HEK293 (cell line): Measurements from ENCODE around the gene RAB13.

Experiments used
- CTCF ChIP-seq: fragments of 450-650 bp; formaldehyde crosslinking; IDR thresholded peaks from 2 replicates; pipeline ENCODE4 v1.5.1; 2016; ENCODE audit warnings: missing biosample characterization, missing genetic modification characterization
- GLI2 ChIP-seq: fragments of 450-650 bp; formaldehyde crosslinking; IDR thresholded peaks from 2 replicates; pipeline ENCODE4; 2017; ENCODE audit warnings: missing biosample characterization, missing genetic modification characterization, low read depth, borderline replicate concordance
- REPIN1 ChIP-seq: fragments of 450-650 bp; formaldehyde crosslinking; IDR thresholded peaks from 2 replicates; pipeline ENCODE4 v1.5.1; 2017; ENCODE audit warnings: missing biosample characterization, missing genetic modification characterization, low read depth
- ZBTB6 ChIP-seq: fragments of 450-650 bp; formaldehyde crosslinking; IDR thresholded peaks from 2 replicates; pipeline ENCODE4 v1.5.1; 2017; ENCODE audit warnings: missing biosample characterization, missing genetic modification characterization
- ZFHX2 ChIP-seq: fragments of 450-650 bp; formaldehyde crosslinking; conservative IDR thresholded peaks from 2 replicates; pipeline ENCODE4 v1.5.1; 2016; ENCODE audit warnings: missing biosample characterization, missing genetic modification characterization
- ZNF10 ChIP-seq: fragments of 450-650 bp; formaldehyde crosslinking; IDR thresholded peaks from 2 replicates; pipeline ENCODE4 v1.5.1; 2017; ENCODE audit warnings: missing biosample characterization, missing genetic modification characterization
- ZNF155 ChIP-seq: fragments of 450-650 bp; formaldehyde crosslinking; IDR thresholded peaks from 2 replicates; pipeline ENCODE4 v1.5.1; 2016; ENCODE audit warnings: missing biosample characterization, missing genetic modification characterization
- ZNF16 ChIP-seq: fragments of 450-650 bp; formaldehyde crosslinking; IDR thresholded peaks from 2 replicates; pipeline ENCODE4 v1.5.1; 2016; ENCODE audit warnings: low read depth, missing biosample characterization, missing genetic modification characterization
- ZNF202 ChIP-seq: fragments of 450-650 bp; formaldehyde crosslinking; IDR thresholded peaks from 2 replicates; pipeline ENCODE4 v1.5.1; 2016; ENCODE audit warnings: missing biosample characterization, missing genetic modification characterization, borderline replicate concordance
- ZNF311 ChIP-seq: fragments of 450-650 bp; formaldehyde crosslinking; IDR thresholded peaks from 2 replicates; pipeline ENCODE4 v1.5.1; 2017; ENCODE audit warnings: missing biosample characterization, missing genetic modification characterization, borderline replicate concordance
- ZNF366 ChIP-seq: fragments of 450-650 bp; formaldehyde crosslinking; conservative IDR thresholded peaks from 2 replicates; pipeline ENCODE4 v1.5.1; 2016; ENCODE audit warnings: missing biosample characterization, missing genetic modification characterization
- ZNF391 ChIP-seq: fragments of 450-650 bp; formaldehyde crosslinking; IDR thresholded peaks from 2 replicates; pipeline ENCODE4 v1.5.1; 2016; ENCODE audit warnings: low read depth, missing biosample characterization, missing genetic modification characterization, borderline replicate concordance
- ZNF449 ChIP-seq: fragments of 450-650 bp; formaldehyde crosslinking; IDR thresholded peaks from 2 replicates; pipeline ENCODE4 v1.5.1; 2017; ENCODE audit warnings: missing biosample characterization, mild to moderate bottlenecking, missing genetic modification characterization, moderate library complexity
- ZNF48 ChIP-seq: fragments of 450-650 bp; formaldehyde crosslinking; IDR thresholded peaks from 2 replicates; pipeline ENCODE4 v1.5.1; 2016; ENCODE audit warnings: missing biosample characterization, missing genetic modification characterization
- ZNF518A ChIP-seq: fragments of 450-650 bp; formaldehyde crosslinking; conservative IDR thresholded peaks from 2 replicates; pipeline ENCODE4 v1.5.1; 2016; ENCODE audit warnings: low read depth, missing biosample characterization, missing genetic modification characterization
- ZNF548 ChIP-seq: fragments of 450-650 bp; formaldehyde crosslinking; IDR thresholded peaks from 2 replicates; pipeline ENCODE4 v1.5.1; 2016; ENCODE audit warnings: missing biosample characterization, missing genetic modification characterization
- ZNF624 ChIP-seq: fragments of 450-650 bp; formaldehyde crosslinking; IDR thresholded peaks from 2 replicates; pipeline ENCODE4 v1.5.1; 2017; ENCODE audit warnings: missing biosample characterization, missing genetic modification characterization
- ZNF830 ChIP-seq: fragments of 450-650 bp; IDR thresholded peaks from 2 replicates; pipeline ENCODE4 v1.5.0; 2018; ENCODE audit warnings: missing biosample characterization, missing genetic modification characterization, low read depth, mild to moderate bottlenecking, moderate library complexity
- TF ChIP-seq, protein P1 (sequence below): fragments of 450-650 bp; formaldehyde crosslinking; IDR thresholded peaks from 2 replicates; pipeline ENCODE4 v1.5.1; 2016; ENCODE audit warnings: missing biosample characterization, missing genetic modification characterization
- TF ChIP-seq, protein P2 (sequence below): fragments of 450-650 bp; formaldehyde crosslinking; conservative IDR thresholded peaks from 2 replicates; pipeline ENCODE4 v1.5.1; 2016; ENCODE audit warnings: low read depth, missing biosample characterization, missing genetic modification characterization
- TF ChIP-seq, protein P3 (sequence below): fragments of 450-650 bp; formaldehyde crosslinking; IDR thresholded peaks from 2 replicates; pipeline ENCODE4 v1.5.1; 2016; ENCODE audit warnings: missing biosample characterization, missing genetic modification characterization, low read depth

RAB13 gene

DNA sequence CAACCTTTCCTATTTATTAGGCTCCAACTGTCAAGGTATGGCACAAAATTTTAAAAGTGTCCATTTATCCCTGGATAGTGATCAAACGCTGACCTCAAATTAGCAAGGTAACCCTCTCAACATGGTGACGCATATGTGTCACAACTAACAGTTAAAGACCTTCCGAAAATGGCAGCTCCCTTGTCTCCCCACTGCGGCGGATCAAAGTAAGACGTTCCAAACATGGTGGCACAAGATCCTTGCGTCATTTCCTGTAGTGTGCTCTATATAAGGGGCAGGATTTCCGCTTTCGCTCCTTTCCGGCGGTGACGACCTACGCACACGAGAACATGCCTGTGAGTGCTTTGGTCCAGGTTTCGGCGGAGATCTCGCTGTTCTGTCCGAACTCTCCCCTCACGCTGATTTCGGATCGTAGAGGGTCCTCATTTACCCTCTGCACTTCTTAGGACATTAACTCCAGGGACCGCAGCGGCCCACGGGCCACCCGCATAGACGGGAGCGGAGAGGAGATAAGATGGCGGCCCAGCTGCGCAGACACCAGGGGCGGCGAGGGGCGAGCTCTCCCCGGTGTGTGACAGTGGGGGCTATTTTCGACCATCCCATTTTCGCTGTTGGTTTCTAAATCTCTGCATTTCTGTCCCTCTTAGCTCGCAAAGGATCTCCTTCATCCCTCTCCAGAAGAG, 4.5 kb upstream of the RAB13 start, which contains the start of gene RPS27 (continued):
- no peak for TF ChIP-seq ZBTB6 (tag by site-specific recombination)
- no peak for TF ChIP-seq ZNF830
- TF ChIP-seq, protein P1, sequence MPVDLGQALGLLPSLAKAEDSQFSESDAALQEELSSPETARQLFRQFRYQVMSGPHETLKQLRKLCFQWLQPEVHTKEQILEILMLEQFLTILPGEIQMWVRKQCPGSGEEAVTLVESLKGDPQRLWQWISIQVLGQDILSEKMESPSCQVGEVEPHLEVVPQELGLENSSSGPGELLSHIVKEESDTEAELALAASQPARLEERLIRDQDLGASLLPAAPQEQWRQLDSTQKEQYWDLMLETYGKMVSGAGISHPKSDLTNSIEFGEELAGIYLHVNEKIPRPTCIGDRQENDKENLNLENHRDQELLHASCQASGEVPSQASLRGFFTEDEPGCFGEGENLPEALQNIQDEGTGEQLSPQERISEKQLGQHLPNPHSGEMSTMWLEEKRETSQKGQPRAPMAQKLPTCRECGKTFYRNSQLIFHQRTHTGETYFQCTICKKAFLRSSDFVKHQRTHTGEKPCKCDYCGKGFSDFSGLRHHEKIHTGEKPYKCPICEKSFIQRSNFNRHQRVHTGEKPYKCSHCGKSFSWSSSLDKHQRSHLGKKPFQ, result 0 out of 2 replicates have a peak, but pooled peaks have one; percentile 30
- TF ChIP-seq ZNF311 (tag by site-specific recombination), result no peak
- no peak for TF ChIP-seq GLI2
- TF ChIP-seq, protein P2, sequence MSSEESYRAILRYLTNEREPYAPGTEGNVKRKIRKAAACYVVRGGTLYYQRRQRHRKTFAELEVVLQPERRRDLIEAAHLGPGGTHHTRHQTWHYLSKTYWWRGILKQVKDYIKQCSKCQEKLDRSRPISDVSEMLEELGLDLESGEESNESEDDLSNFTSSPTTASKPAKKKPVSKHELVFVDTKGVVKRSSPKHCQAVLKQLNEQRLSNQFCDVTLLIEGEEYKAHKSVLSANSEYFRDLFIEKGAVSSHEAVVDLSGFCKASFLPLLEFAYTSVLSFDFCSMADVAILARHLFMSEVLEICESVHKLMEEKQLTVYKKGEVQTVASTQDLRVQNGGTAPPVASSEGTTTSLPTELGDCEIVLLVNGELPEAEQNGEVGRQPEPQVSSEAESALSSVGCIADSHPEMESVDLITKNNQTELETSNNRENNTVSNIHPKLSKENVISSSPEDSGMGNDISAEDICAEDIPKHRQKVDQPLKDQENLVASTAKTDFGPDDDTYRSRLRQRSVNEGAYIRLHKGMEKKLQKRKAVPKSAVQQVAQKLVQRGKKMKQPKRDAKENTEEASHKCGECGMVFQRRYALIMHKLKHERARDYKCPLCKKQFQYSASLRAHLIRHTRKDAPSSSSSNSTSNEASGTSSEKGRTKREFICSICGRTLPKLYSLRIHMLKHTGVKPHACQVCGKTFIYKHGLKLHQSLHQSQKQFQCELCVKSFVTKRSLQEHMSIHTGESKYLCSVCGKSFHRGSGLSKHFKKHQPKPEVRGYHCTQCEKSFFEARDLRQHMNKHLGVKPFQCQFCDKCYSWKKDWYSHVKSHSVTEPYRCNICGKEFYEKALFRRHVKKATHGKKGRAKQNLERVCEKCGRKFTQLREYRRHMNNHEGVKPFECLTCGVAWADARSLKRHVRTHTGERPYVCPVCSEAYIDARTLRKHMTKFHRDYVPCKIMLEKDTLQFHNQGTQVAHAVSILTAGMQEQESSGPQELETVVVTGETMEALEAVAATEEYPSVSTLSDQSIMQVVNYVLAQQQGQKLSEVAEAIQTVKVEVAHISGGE (tag by site-specific recombination), result peak; percentile 98
- no peak for TF ChIP-seq ZNF366 (tag by site-specific recombination)
- no peak for TF ChIP-seq ZNF48 (tag by site-specific recombination)
- peak; percentile 96 for TF ChIP-seq ZNF518A (tag by site-specific recombination)
- no peak for TF ChIP-seq ZNF449 (tag by site-specific recombination)
- TF ChIP-seq CTCF (tag by site-specific recombination), result no peak
- TF ChIP-seq, protein P3, sequence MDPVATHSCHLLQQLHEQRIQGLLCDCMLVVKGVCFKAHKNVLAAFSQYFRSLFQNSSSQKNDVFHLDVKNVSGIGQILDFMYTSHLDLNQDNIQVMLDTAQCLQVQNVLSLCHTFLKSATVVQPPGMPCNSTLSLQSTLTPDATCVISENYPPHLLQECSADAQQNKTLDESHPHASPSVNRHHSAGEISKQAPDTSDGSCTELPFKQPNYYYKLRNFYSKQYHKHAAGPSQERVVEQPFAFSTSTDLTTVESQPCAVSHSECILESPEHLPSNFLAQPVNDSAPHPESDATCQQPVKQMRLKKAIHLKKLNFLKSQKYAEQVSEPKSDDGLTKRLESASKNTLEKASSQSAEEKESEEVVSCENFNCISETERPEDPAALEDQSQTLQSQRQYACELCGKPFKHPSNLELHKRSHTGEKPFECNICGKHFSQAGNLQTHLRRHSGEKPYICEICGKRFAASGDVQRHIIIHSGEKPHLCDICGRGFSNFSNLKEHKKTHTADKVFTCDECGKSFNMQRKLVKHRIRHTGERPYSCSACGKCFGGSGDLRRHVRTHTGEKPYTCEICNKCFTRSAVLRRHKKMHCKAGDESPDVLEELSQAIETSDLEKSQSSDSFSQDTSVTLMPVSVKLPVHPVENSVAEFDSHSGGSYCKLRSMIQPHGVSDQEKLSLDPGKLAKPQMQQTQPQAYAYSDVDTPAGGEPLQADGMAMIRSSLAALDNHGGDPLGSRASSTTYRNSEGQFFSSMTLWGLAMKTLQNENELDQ (tag by site-specific recombination), result no peak
- TF ChIP-seq ZNF16 (tag by site-specific recombination), result no peak
- TF ChIP-seq ZNF155 (tag by site-specific recombination), result no peak
- peak; percentile 73; the same call in 1 of the 2 replicates for TF ChIP-seq ZNF391 (tag by site-specific recombination)
- TF ChIP-seq ZNF548 (tag by site-specific recombination), result no peak
- TF ChIP-seq ZNF202 (tag by site-specific recombination), result no peak
- TF ChIP-seq ZNF10 (tag by site-specific recombination), result peak; percentile 51; the same call in 1 of the 2 replicates
- TF ChIP-seq ZFHX2 (tag by site-specific recombination), result peak; percentile 81
- TF ChIP-seq REPIN1, result no peak
- TF ChIP-seq ZNF624 (tag by site-specific recombination), result no peak
